NCI-H82 treated with DMSO at 0.1 percent for 48 hours (cell line): ENCODE results near the gene ZNF385A.
"Not testable (repeated sequence)": the region's sequence is repeated elsewhere in the genome, so short reads cannot be mapped to it uniquely, and the experiment has no call there.

ENCODE experiments used
- DNase-seq: peaks from one replicate; lab custom pipeline; 2025; ENCODE audit not compliant: unreplicated experiment; lab: John Stamatoyannopoulos, UW

Gene ZNF385A

DNA sequence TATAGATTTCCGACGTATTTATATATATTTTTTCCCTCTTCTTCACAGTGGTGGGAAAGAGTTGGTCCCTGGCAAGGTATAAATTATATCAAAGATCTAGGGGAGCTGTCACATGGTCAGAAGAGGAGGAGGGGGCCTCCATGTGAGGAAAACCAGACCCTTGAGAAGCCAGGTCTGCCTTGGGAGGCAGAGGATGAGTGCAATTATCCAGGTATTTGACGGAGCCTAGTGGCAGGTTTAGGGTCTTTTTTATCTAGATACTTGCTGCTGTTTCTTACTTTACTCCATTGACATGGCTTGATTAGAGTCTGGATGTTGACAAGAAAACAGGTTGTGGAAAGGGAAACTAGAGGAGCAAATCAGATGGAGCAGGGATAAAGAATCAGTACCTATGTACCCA is 54.1 kb downstream of the ZNF385A start:
- no peak for DNase-seq

DNA sequence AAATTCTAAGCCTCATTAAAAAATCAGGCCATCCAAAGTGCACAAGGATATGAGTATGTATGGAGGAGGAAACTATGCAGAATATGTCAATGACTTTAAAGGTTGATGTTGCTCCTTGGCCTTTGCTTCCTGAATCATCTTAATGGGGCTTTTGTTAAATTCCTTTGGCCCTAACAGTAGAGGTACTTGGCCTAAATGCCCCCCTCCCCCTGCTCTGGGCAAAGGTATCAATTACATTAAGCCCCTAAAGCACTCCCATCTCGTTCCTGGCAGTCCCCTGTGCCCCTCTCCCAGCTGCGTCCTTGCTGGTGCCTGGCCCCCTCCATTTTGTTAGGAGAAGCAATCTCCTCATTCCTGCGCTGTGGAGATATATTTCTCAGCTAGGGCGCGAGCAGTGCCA is 54.8 kb downstream of the ZNF385A start:
- DNase-seq: peak; percentile 75

DNA sequence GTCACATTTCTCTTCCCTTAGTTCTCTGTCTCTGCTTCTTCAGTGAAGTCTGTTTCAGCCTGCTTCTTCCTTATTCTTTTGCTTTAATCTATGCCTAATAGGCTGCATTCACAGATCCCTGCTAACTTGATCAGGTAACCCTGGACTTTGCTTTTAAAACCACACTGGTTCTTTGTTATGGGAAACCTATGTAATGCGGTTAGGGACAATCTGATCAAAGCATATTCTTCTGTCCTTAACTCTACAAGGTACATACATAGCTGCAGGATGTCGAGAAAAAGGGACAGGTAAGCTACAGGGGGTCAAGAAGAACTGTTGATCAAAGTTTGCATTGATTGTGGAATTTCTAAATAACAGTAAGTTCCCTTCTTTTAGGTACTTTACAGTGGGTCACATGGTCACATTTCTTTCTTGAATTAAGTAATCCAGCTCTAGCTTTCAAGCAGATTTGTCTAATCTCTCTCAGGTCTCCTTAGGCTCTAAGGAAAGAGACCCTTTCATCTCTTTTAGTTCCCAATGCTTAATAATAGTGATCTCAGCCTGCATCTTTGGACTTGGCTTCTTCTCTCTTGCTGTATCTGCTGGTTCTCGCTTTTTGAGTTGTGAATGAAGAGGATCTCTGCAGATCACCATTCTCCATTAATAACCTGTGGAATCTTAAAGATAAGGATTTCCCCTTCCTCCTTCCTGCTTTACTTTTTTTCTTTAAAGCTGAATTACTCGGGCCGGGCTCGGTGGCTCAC is 55.8 kb downstream of the ZNF385A start:
- peak; percentile 64 for DNase-seq

DNA sequence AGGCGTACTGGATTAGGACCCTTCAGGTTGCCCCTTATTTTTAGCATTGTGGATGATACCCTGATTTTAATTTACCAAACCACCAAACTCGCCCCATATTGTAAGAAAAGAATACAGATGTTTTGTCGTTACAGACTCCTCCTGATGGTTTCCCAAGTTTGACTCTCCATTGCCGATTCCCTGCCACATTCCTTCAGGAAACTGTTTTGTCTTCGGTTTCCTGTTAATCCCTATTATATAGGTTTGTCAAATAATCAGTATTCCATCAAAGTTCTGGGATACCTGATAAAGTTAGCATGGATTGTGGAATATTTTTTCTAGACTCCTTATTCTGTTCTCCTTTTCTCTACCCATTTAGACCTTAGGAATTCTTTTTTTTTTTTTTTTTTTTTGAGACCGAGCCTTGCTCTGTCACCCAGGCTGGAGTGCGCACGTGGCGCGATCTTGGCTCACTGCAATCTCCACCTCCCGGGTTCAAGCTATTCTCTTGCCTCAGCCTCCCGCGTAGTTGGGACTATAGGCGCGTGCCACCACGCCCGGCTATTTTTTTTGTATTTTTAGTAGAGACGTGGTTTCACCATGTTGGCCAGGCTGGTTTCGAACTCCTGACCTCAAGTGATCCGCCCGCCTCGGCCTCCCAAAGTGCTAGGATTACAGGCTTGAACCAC is 59.0 kb downstream of the ZNF385A start:
- DNase-seq: not testable (repeated sequence)

DNA sequence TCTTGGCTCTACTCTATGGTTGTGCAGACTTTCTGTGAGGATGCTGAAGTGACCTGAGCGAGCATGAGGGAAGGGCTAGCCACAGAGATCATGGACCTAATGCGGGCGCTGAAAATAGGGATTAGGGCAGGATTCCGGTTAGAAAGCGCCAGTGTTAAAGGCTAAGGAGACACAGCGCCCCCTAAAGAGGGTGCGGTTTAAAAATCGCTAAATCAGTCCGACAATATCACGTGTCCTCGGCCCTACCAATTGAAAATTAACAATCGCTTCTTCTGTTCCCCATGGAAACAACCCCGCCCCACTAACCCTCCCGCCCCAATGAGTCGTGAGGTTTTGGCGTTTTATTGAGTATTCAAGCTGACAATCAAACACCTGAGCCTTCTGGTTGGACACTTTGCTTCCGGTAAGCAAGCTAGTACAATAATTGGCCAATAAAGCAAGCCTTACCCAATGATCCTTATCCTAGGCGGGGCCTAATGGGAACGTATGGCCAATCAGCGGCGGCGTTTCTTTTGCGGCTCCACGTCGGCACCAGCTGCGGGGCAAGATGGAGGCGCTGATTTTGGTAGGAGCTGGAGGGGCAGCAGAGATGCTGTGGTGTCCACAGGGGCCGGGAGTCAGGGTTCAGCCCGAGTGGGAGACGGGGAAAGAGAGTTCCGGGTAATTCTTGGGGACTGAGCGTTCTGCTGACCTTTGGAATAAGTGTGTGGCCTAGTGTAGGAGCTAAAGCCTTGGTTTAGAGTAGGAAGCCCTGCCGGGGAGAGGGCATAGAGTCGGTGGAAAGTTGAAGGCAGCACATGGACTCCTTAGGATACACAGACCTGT is 59.7 kb downstream of the ZNF385A start, which contains the start of gene COPZ1:
TSS of gene COPZ1 (plus strand) at position 515 of the 825 bp plus-strand sequence. CDS start at position 548, 33 bp downstream.
- peak; percentile 99 for DNase-seq

DNA sequence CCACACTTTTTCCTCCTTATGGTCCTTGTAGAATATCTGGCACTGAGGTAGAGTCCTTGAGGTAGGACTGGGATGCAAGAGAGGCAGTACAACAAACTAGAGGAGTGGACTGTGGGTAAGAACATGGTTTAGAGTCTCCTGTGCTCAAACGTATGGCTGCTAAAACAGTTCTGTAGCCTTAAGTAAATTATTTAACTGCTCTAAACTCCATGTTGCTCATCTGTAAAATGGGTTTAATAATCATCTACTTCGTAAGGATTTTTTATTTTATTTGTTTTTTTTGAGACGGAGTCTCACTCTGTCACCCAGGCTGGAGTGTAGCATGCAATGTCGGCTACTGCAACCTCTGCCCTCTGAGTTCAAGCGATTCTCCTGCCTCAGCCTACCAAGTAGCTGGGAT is 63.2 kb downstream of the ZNF385A start:
- no peak for DNase-seq
